Measurements from ENCODE around the gene DDI2. TPM values are rescaled to one million over a fixed set of nuclear protein-coding genes. Genes with fewer than 3 reads are reported as not detected.

The DDI2 gene
- 8.0 to 9.9 TPM (median 8.8 TPM) in 5 replicates for total RNA-seq (2022; extraction: Qiagen RNA extraction)

DNA sequence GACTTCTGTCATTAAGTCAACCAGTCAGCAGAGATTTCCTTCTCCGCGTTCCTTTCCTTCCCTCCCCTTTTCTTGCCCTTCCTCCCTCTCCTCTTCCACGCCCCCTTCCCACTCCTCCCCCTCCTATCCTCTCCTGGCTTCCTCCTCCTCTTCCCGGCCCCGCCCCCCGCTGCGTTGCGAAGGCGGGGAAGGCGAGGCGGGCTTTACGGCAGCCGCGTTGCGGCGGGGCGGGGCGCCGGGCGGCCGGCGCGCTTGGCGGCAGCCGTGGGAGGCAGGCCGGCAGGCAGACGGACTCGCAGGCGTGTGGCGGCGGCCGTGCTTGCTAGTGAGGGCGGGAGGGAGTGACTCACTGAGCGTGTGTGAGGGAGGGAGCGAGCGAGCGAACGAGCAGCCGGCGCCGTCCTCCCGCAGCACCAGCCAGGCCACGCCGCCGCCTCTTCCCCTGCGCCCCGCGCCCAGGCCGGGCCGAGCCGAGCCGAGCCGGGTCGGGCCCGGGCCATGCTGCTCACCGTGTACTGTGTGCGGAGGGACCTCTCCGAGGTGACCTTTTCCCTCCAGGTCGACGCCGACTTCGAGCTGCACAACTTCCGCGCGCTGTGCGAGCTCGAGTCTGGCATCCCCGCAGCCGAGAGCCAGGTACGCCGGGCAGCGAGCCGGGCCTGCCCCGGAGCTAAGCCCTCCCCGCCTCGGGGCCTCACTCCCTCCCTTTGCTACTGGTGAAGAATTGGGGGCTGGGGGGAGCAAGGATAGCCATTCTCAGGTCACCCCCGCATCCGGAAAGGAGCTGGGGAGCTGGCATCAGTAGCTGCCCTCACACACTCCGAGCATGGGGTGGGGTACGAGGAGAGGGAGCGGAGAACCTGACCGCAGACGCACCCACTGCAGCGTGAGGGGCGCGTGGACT lies at the start of gene DDI2:
DDI2 (plus strand) TSS at position 286 of the 904 bp plus-strand sequence; CDS start at position 499, 213 bp downstream.

DNA sequence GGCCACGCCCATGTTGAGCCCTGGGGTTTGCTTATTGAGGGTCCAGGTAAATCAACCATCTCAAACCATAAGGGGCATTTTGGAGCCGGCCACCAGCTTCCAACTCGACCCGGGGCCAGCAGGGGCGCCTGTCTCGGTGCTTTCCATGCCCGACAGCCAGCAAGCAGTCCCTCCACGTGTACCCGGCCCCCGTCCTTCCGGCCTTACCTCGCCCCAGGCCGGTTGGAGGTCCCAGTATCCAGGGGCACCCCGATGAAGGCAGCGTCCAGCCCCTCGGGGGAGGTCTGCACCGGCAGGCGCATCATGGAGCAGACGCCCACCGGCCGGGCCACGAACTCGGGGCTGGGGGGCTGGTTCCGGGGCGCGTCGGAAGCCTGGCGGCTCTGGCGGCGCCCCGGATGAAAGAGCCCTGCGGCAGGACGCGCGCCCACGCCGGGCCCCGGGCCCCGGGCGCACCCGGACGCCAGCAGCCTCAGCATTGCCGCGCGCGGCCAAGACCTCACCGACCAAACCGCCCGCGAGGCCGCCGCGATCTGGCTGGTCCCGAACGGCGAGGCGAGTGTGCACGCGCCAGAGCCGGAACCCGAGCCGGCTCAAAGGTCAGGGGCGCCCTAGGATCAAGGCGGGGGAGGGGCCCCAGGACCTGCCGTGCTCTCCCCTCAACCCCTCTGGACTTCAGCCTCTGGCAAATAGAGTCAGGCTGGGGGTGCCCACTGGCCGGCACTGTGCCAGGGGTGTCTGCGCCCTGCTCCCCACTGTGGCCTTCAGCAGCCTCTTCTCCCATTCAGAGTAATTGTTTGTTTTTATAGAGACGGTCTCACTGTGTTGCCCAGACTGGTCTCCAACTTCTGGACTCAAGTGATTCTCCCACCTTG lies 32.5 kb upstream of the DDI2 start, which contains the start of gene AGMAT:
AGMAT (minus strand) TSS at position 563 of the 875 bp plus-strand sequence; CDS start at position 479, 84 bp downstream.

DNA sequence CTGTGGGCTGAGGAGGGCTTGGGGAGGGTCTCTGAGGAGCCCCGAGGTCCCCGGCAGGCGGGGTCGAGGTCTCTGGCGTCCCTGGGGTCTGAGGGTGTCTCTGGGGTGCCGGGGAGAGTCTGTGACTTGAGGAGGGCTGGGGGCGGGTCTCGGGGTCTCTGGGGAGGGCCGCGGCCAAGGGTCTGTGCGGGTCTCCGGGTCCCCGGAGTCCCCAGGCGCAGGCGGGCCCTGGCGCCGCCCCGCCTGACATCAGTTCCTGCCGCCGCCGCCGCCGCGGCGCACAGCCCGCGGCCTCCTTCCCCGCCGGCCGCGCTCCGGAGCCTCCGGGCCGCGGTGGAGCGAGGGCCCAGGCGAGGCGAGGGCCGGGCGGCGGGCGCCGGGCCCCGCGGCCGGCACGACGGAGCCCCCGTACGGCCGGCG lies 66.8 kb downstream of the DDI2 start, which contains the start of gene PLEKHM2:
PLEKHM2 (plus strand) TSS at position 279 of the 420 bp plus-strand sequence. CDS start 239 bp downstream, outside the sequence.

Other genes with a start within 250 kb of the DDI2 start
- gene EFHD2, start 207.6 kb upstream of the DDI2 start, total RNA-seq (2022; extraction: Qiagen RNA extraction): 164 to 259 TPM (median 242 TPM) in 5 replicates
- gene CTRC, start 179.0 kb upstream of the DDI2 start, total RNA-seq (2022; extraction: Qiagen RNA extraction): 1.2 to 2.0 TPM (median 1.3 TPM) in 5 replicates
- gene CELA2A, start 160.7 kb upstream of the DDI2 start, total RNA-seq (2022; extraction: Qiagen RNA extraction): 0.10 to 0.13 TPM in 2 of 5 replicates, not detected in the others
- gene CELA2B, start 141.4 kb upstream of the DDI2 start, total RNA-seq (2022; extraction: Qiagen RNA extraction): 0.29 TPM in 1 of 5 replicates, not detected in the others
- 4.4 to 6.9 TPM (median 5.7 TPM) in 5 replicates for gene CASP9, start 93.2 kb upstream of the DDI2 start, total RNA-seq (2022; extraction: Qiagen RNA extraction)
- 4.1 to 5.7 TPM (median 4.4 TPM) in 5 replicates for gene DNAJC16, start 90.6 kb upstream of the DDI2 start, total RNA-seq (2022; extraction: Qiagen RNA extraction)
- 5.4 to 9.3 TPM (median 7.3 TPM) in 5 replicates for gene AGMAT, start 32.4 kb upstream of the DDI2 start, total RNA-seq (2022; extraction: Qiagen RNA extraction)
- gene PLEKHM2, start 66.9 kb downstream of the DDI2 start, total RNA-seq (2022; extraction: Qiagen RNA extraction): 21.3 to 30.8 TPM (median 28.2 TPM) in 5 replicates
- gene SLC25A34, start 118.8 kb downstream of the DDI2 start, total RNA-seq (2022; extraction: Qiagen RNA extraction): 0.15 to 0.35 TPM (median 0.31 TPM) in 5 replicates
- not detected in 5 replicates for gene TMEM82, start 125.0 kb downstream of the DDI2 start, total RNA-seq (2022; extraction: Qiagen RNA extraction)
- 19.7 to 33.3 TPM (median 27.3 TPM) in 5 replicates for gene FBLIM1, start 141.3 kb downstream of the DDI2 start, total RNA-seq (2022; extraction: Qiagen RNA extraction)
- gene UQCRHL, start 190.2 kb downstream of the DDI2 start, total RNA-seq (2022; extraction: Qiagen RNA extraction): 6.5 to 8.6 TPM (median 7.0 TPM) in 5 replicates
- gene SPEN, start 230.2 kb downstream of the DDI2 start, total RNA-seq (2022; extraction: Qiagen RNA extraction): 37.1 to 43.0 TPM (median 40.2 TPM) in 5 replicates

All from A549 treated with CORT108297 at 1 μM for 4 hours (cell line).